COLO668 (cell line): ENCODE data around the gene HGFAC.
A peak's percentile ranks its signal among the peaks of the same experiment; 100 is the strongest.
"Not testable (repeated sequence)": the region's sequence is repeated elsewhere in the genome, so short reads cannot be mapped to it uniquely, and the experiment has no call there.

ENCODE experiments used
- DNase-seq: peaks from one replicate; lab custom pipeline; 2025; ENCODE audit not compliant: unreplicated experiment; lab: John Stamatoyannopoulos, UW

HGFAC gene

GRCh38 chr4:3410401-3411135 is 31.2 kb upstream of the HGFAC start:
- no peak for DNase-seq

DNA sequence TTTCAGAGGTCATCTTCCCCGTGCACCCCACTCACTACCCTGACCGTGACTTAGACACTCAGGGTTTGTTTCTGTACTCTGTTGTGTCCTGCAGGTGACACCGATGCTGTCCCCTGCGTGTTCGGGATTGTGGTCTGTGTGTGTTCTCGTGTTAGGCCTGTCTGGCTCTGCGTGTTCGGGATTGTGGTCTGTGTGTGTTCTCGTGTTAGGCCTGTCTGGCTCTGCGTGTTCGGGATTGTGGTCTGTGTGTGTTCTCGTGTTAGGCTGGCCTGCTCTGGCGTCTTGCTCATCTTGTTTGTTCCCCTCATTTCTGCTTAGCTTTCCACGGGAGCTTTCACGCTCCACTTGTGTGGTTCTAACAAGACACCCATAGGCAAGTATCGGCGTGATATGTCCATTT is 30.6 kb upstream of the HGFAC start:
- DNase-seq: not testable (repeated sequence)

DNA sequence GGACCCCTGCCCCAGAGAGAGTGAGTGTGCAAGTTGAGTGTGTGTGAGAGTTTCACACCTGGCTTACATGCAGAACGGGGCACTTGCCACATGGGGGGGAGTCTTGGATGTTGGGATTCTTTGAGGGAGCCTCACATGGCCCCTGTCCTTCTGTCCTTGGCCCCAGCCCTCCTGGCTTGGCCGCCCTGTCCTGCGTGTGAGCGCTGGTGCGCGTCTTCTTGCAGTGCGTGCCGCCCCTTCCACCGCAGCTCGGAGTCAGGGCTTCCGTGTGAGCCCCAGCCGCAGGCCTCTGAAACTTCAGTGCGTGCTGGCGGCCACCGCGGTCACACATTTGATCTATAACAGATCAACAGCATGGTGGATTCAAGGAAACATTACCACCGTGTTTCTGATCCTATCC is 30.1 kb upstream of the HGFAC start:
- no peak for DNase-seq

GRCh38 chr4:3412257-3413020 is 29.3 kb upstream of the HGFAC start:
- no peak for DNase-seq

DNA sequence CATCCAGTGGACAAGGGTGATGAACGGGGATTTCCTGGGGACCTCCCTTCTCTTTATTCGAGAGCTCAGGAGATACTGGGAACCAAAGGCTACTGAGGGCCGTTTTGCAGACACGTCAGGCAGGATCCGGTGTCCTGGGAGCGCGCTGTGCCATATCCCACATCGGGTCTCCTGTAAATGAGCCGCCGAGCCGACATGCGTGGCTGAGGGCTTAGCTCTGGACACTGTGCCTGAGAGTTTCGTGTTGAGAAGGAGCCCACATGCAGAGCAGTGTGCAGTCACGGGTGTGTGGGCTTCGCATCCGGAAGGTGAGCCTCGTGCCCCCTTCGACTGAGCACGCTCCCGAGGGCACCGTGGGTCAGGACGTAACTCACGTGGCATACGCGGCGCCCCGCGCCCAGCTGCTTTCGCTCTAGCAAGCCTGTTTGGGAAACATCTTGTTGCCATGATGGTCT is 28.5 kb upstream of the HGFAC start:
- no peak for DNase-seq

DNA sequence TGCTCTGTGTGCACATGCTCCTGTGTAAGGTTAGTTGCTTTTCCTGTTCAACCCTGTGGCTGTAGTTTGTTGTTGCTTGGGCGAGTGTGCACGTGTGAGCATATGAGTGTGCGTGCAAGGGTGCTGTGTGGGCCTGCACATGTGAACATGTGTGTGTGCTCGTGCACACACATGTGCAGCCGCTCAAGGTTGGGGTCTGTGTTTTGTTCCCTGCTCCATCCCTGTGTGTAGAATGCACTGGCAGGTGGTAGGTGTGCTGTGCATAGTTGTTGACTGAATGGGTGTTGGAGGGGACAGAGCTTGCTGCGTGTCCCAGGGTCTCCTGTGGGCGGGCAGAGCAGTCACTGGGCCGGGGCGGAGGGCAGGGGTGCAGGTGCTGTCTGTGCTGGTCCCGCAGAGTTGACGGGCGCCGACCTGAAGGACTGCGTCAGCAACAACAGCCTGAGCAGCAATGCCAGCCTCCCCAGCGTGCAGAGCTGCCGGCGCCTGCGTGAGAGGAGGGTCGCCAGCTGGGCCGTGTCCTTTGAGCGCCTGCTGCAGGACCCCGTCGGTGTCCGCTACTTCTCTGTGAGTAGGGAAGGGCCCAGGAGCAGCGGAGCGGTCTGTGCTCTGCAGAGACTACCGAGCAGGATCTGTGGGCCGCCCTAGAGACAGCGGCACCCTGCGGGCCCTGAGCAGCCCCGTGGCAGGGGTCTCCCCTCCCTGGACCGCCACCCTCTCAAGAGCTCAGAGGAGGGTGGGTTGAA is 27.9 kb upstream of the HGFAC start:
- no peak for DNase-seq

DNA sequence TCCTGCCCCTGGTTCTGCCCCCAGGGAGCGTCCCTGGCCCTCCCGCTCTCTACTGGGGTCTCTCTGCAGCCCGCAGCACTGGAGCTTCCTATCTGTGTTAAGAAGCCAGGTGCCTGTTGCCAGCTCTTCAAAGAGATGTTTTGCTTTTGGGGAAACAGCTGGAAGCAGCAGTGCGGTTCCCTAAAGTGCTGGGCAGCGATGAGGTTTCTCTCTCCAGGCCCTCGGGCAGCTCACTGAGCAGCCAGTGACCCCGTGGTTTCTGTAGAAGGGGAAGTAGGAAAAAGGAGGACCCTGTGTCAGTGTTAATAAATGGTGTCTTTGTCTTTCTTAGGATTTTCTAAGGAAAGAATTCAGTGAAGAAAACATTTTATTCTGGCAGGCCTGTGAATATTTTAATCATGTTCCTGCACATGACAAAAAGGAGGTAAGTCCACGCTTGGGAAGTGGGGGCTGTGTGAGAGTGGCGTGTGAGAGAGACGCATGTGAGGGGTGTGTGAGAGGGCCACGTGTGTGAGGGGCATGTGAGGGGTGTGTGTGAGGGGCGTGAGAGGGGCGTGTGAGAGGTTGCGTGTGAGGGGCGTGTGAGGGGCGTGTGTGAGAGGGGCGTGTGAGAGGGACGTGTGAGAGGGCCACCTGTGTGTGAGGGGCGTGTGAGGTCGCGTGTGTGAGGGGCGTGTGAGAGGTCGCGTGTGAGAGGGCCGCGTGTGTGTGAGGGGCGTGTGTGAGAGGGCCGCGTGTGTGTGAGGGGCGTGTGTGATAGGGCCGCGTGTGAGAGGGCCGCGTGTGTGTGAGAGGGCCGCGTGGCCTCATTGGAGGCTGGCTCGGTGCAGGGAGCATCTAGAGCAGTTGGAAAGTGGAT is 27.1 kb upstream of the HGFAC start:
- no peak for DNase-seq

DNA sequence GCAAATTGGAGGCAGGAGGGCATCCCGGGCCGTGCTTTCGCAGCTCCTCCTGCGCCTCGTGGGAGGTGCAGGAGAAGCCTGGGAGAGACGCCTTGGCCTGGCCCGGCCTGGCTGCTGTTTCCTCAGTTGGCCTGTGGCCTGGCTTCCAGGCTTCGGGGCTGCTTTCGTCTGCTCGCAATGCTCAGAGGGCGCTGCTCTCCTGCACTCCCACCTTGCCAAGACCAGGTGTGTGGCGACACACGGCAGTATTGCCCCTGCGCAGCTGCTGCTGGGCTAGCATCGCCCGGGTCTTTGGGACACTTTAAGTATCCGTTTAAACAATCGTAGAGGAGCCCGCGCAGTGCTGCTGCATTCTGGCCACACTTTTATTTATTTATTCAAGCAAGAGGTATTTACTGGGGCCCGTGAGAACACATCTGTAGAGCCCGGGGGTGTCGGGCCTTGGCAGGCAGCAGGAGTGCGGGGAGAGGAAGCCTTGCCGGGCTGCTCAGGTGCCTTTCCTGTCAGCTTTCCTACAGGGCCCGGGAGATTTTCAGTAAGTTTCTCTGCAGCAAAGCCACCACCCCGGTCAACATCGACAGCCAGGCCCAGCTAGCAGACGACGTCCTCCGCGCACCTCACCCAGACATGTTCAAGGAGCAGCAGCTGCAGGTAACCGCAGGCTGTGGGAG is 26.2 kb upstream of the HGFAC start:
- no peak for DNase-seq

DNA sequence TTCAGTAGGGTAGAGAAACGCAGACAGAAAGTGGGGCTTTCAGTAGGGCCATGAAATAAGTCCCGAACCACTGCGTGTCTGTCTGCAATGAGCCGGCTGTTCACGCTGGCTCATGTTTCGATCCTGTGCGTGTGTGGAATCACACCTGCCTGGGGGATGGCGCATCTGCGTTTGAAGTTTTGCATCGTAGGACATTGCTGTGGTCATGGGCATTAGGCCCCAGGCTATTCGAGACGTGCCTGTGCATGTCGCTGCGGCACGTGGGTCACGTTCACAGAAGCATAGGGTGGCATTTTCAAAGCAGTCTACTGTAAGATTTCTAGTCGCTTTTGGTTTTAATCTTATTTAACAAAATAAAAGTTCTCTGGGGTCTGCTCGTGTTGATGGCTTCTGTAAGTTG is 25.5 kb upstream of the HGFAC start:
- DNase-seq: peak; percentile 54

DNA sequence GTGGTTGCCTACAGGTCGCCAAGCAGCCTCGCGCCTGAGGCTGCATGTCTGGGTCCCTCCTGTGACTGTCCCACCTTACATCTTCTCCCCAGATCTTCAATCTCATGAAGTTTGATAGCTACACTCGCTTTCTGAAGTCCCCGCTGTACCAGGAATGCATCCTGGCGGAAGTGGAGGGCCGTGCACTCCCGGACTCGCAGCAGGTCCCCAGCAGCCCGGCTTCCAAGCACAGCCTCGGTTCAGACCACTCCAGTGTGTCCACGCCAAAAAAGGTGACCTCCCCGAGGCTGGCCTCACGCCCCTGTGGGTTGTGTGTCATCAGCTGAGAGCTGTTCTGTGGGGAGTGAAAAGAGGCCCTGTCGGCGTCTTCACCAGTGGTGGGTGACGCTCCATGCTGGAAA is 24.9 kb upstream of the HGFAC start:
- no peak for DNase-seq

DNA sequence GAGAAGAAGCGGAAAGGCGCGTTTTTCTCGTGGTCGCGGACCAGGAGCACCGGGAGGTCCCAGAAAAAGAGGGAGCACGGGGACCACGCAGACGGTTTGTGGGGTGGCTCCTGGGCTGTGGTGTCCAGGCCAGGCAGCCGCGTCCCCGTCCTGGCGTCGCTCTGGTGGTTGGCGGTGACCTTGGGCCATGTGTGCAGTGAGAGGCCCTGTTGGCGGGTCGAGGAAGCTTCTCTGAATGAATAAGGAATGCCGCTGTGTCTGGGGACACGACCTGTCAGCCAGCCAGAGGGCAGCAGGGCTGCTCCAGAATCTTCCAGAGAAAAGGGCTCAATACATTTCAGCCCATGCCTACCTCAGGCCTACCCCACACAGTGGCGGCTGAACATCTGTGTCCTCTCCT is 24.3 kb upstream of the HGFAC start:
- DNase-seq: no peak

- DNase-seq: peak; percentile 6
These were observed 23.6 kb upstream of the HGFAC start for GRCh38 chr4:3418029-3418762.

DNA sequence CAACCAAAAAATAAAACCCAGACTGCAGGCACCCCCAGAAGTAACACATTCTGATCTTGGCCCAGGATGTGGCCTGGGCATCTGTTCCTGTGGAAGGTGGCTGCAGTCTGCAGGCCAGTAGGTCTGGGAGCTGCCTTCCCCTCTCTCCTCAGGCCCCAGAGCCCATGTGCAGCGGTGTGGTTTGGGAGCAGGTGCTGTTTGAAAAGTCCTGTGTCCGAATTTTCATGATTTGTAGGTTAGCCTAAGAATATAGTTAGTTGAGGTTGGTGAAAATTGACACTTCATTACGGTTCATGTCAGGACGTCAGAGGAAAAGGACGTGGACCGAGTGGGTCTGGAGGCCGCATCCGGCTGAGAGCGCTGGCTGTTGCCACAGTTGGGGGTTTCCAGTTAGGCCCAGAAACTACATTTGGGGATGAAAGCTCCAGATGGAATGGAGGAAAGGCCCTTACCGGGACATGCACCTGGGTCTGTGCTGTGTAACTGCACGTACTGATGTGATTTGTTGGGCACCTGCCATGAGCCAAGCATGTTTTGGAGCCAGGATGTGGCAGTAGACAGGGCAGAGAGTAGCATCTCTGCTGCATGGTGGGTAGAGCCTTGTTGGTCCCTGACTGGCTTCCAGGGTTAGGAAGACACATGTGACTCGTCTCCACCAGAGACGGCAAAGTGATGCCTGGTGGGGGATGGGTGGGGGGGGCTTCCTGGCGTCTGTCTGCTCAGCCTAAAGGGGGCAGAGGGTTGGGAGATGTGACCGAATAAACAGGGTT is 21.7 kb upstream of the HGFAC start:
- no peak for DNase-seq

GRCh38 chr4:3420606-3420955 is 21.2 kb upstream of the HGFAC start:
- no peak for DNase-seq

GRCh38 chr4:3420956-3421355 is 20.8 kb upstream of the HGFAC start:
- DNase-seq: no peak

- no peak for DNase-seq
These were observed 20.3 kb upstream of the HGFAC start for GRCh38 chr4:3421470-3421869.

DNA sequence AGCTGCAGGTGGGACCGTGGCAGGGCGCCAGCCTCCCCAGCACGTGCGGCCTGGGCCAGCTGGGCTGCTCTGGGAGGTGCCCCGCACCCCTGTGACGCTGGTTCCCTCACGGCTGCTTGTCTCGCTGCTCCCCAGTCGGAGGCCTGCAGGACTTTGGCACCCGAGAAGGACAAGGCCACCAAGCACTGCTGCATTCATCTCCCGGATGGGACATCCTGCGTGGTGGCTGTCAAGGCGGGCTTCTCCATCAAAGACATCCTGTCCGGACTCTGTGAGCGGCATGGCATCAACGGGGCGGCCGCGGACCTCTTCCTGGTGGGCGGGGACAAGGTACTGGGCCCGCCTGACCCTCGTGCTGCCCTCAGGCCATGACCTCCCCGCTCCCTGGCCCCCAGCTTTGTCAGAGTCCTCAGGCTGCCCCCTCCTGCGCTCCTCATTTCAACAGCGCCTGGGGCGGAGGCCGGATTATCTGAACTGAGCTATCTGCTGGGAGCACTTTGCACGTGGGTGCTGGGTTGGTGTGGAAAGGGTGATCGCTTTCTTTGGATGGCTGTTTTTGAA is 19.4 kb upstream of the HGFAC start:
- peak; percentile 38 for DNase-seq

DNA sequence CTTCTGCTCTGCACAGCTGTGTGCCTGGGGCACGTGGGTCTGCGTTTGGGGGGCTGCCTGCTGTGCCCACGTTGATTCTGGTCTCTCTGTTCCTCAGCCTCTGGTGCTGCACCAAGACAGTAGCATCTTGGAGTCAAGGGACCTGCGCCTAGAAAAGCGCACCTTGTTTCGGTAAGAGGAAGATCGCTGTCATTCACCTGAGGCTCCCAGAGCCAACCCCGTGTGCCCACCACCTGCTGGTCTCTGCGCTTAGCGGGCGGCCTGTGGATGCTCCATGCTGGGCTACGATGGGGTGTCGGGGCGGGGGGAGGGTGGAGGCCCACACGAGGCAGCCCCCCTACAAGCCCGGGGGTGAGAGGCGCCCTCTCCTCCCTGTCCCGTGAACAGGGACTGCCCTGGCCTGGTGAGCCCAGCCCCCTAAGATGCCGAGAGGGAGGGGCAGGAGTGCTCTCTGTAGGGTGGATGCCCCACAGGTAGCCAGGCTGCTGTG is 18.9 kb upstream of the HGFAC start:
- DNase-seq: no peak

DNA sequence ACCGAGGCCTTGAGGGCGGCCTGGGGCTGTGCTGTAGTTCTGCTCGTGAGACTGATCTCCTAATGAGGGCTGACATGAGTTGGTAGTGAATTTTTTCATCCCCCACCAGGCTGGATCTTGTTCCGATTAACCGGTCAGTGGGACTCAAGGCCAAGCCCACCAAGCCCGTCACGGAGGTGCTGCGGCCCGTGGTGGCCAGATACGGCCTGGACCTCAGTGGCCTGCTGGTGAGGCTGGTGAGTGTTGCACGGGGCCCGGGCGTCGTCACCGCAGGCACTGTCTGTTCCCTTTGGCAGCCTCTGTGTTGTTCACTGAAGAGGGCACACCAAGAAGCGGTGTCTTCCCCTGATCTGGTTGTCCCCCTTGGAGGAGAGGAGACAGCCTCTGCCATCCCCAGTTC is 18.4 kb upstream of the HGFAC start:
- no peak for DNase-seq
